GM21619 (cell line): ENCODE measurements around the gene DNAH9.

Experiments
- ATAC-seq: cut with Tn5 transposase; IDR thresholded peaks from one replicate; pipeline ENCODE4 v1.9.1; 2021; ENCODE audit not compliant: unreplicated experiment

The DNAH9 gene

GRCh38 chr17:11651089-11651488, 52.8 kb downstream of the DNAH9 start:
- no peak for ATAC-seq

- no peak for ATAC-seq
Measured at GRCh38 chr17:11668618-11669017, 70.3 kb downstream of the DNAH9 start.

GRCh38 chr17:11671126-11671525, 72.9 kb downstream of the DNAH9 start:
- ATAC-seq, result no peak

- ATAC-seq, result no peak
Measured at GRCh38 chr17:11682646-11683045, 84.4 kb downstream of the DNAH9 start.

- no peak for ATAC-seq
Measured at GRCh38 chr17:11690681-11691080, 92.4 kb downstream of the DNAH9 start.

GRCh38 chr17:11692688-11693087, 94.4 kb downstream of the DNAH9 start:
- ATAC-seq, result no peak

- ATAC-seq, result no peak
Measured at GRCh38 chr17:11693284-11693683, 95.0 kb downstream of the DNAH9 start.

GRCh38 chr17:11700668-11701067, 102.4 kb downstream of the DNAH9 start:
- no peak for ATAC-seq

GRCh38 chr17:11701911-11702310, 103.6 kb downstream of the DNAH9 start:
- ATAC-seq, result no peak

GRCh38 chr17:11704041-11704440, 105.8 kb downstream of the DNAH9 start:
- no peak for ATAC-seq

- ATAC-seq, result no peak
Measured at GRCh38 chr17:11705111-11705510, 106.8 kb downstream of the DNAH9 start.

- ATAC-seq, result no peak
Measured at GRCh38 chr17:11707586-11707985, 109.3 kb downstream of the DNAH9 start.

- ATAC-seq, result no peak
Measured at GRCh38 chr17:11712456-11712855, 114.2 kb downstream of the DNAH9 start.

- ATAC-seq, result no peak
Measured at GRCh38 chr17:11719203-11719602, 120.9 kb downstream of the DNAH9 start.

- ATAC-seq, result no peak
Measured at GRCh38 chr17:11719856-11720255, 121.6 kb downstream of the DNAH9 start.

- no peak for ATAC-seq
Measured at GRCh38 chr17:11720816-11721215, 122.5 kb downstream of the DNAH9 start.

- ATAC-seq, result no peak
Measured at GRCh38 chr17:11730747-11731146, 132.5 kb downstream of the DNAH9 start.

- ATAC-seq, result no peak
Measured at GRCh38 chr17:11736613-11737312, 138.5 kb downstream of the DNAH9 start.

GRCh38 chr17:11737313-11737679, 139.0 kb downstream of the DNAH9 start:
- ATAC-seq, result no peak

- ATAC-seq, result no peak
Measured at GRCh38 chr17:11738151-11738550, 139.9 kb downstream of the DNAH9 start.

GRCh38 chr17:11739351-11739750, 141.1 kb downstream of the DNAH9 start:
- ATAC-seq, result no peak

GRCh38 chr17:11739848-11740247, 141.6 kb downstream of the DNAH9 start:
- ATAC-seq, result no peak

- ATAC-seq, result no peak
Measured at GRCh38 chr17:11742886-11743285, 144.6 kb downstream of the DNAH9 start.
